ENCODE measurements around the gene FIBCD1.

FIBCD1 gene

GRCh38 chr9:130872508-130872907, 66.5 kb downstream of the FIBCD1 start:
- H3K79me2 ChIP-seq, result peaks cover 10% of the 10 kb centered on the region
- no peak overlapping the region for H2AFZ ChIP-seq
- H3K27me3 ChIP-seq (ENCODE audit: control insufficient read depth, insufficient read depth, low read length), result no peaks in the 10 kb centered on the region
- no peaks in the 10 kb centered on the region for H3K9me3 ChIP-seq (ENCODE audit: control insufficient read depth, low read length)
- H3K4me3 ChIP-seq (ENCODE audit: low read depth, low read length), result no peak overlapping the region
- no peak overlapping the region for H3K9ac ChIP-seq
- H3K4me1 ChIP-seq, result peaks cover 2% of the 10 kb centered on the region
- H3K4me2 ChIP-seq (ENCODE audit: low read length), result no peak overlapping the region
- no peaks in the 10 kb centered on the region for H3K36me3 ChIP-seq (ENCODE audit: control insufficient read depth, insufficient read depth, low read length)
- TF ChIP-seq CTCF (IDR thresholded peaks at IDR 0.05), result no peak
- H3K27ac ChIP-seq, result no peak overlapping the region

- H3K4me3 ChIP-seq (ENCODE audit: low read depth, low read length), result no peak overlapping the region
- TF ChIP-seq CTCF (IDR thresholded peaks at IDR 0.05), result no peak
- no peak overlapping the region for H3K4me2 ChIP-seq (ENCODE audit: low read length)
- no peak overlapping the region for H2AFZ ChIP-seq
- no peak overlapping the region for H3K27ac ChIP-seq
- H3K4me1 ChIP-seq, result peaks cover 2% of the 10 kb centered on the region
- no peaks in the 10 kb centered on the region for H3K36me3 ChIP-seq (ENCODE audit: control insufficient read depth, insufficient read depth, low read length)
- H3K9ac ChIP-seq, result no peak overlapping the region
- H3K9me3 ChIP-seq (ENCODE audit: control insufficient read depth, low read length), result no peaks in the 10 kb centered on the region
- no peaks in the 10 kb centered on the region for H3K27me3 ChIP-seq (ENCODE audit: control insufficient read depth, insufficient read depth, low read length)
- peaks cover 10% of the 10 kb centered on the region for H3K79me2 ChIP-seq
These were observed 67.0 kb downstream of the FIBCD1 start for GRCh38 chr9:130872093-130872492.

- Histone ChIP-seq H3K4me3 (ENCODE audit: low read depth, low read length) (no peak overlapping the region), H3K27me3 (ENCODE audit: control insufficient read depth, insufficient read depth, low read length) (no peaks in the 10 kb centered on the region), H3K4me1 (peaks cover 2% of the 10 kb centered on the region), H3K27ac (peak overlapping the region; percentile 77), H3K9ac (no peak overlapping the region), H3K36me3 (ENCODE audit: control insufficient read depth, insufficient read depth, low read length) (no peaks in the 10 kb centered on the region), H3K4me2 (ENCODE audit: low read length) (peak overlapping the region; percentile 43), H2AFZ (no peak overlapping the region), H3K9me3 (ENCODE audit: control insufficient read depth, low read length) (no peaks in the 10 kb centered on the region), H3K79me2 (peaks cover 10% of the 10 kb centered on the region)
- no peak for TF ChIP-seq CTCF (IDR thresholded peaks at IDR 0.05)
These were observed 67.5 kb downstream of the FIBCD1 start for GRCh38 chr9:130871395-130872062.

DNA sequence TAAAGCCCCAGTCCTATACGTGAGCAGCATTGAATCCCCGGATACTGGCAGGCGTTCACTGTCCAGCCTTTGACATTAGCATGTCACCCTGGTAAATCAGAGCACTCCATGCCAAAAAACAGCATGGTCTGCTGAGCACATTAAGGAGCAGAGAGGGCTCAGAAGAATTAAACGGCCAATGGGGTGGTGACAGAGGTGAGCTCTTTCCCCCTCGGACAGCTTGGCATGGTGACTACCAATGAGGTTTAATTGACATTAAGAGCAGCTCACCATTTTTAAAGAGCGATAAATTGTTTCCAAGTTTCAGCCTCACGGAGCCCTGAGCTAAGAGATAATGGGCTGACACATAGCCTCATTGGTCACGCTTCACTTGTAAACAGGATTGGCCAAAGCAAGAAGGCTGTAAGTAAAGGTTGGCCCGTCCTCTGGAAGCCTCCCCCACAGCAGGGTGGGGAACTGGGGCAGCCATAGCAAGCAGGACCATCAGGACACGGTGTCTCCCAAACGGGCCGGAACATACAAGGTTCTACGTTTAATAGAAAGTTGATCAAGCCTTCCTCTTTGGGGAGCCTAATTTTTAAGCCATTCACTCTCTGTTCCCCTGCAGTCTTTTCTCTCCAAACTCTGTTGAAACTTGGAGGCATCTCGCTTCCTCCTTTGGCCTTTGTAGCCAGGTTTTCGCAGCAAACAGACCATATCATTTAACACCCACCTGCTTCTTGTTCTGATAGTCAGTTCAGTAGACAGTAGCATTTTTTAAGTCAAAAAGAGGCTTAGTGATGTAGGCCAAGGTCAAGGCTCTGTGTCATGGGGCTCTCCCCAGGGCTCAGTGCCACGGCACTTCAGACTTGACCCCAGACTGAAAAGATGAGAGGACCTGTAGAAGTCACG, 68.3 kb downstream of the FIBCD1 start:
- peak overlapping the region; percentile 77 for H3K27ac ChIP-seq
- peak overlapping the region; percentile 43 for H3K4me2 ChIP-seq (ENCODE audit: low read length)
- H3K9ac ChIP-seq, result no peak overlapping the region
- no peaks in the 10 kb centered on the region for H3K36me3 ChIP-seq (ENCODE audit: control insufficient read depth, insufficient read depth, low read length)
- TF ChIP-seq CTCF (IDR thresholded peaks at IDR 0.05), result no peak
- H3K27me3 ChIP-seq (ENCODE audit: control insufficient read depth, insufficient read depth, low read length), result no peaks in the 10 kb centered on the region
- peaks cover 10% of the 10 kb centered on the region for H3K79me2 ChIP-seq
- no peak overlapping the region for H2AFZ ChIP-seq
- peaks cover 2% of the 10 kb centered on the region for H3K4me1 ChIP-seq
- no peak overlapping the region for H3K4me3 ChIP-seq (ENCODE audit: low read depth, low read length)
- no peaks in the 10 kb centered on the region for H3K9me3 ChIP-seq (ENCODE audit: control insufficient read depth, low read length)
